ENCODE measurements around the gene TMEM269.
"Not testable (repeated sequence)": the region's sequence is repeated elsewhere in the genome, so short reads cannot be mapped to it uniquely, and the experiment has no call there.

The TMEM269 gene

DNA sequence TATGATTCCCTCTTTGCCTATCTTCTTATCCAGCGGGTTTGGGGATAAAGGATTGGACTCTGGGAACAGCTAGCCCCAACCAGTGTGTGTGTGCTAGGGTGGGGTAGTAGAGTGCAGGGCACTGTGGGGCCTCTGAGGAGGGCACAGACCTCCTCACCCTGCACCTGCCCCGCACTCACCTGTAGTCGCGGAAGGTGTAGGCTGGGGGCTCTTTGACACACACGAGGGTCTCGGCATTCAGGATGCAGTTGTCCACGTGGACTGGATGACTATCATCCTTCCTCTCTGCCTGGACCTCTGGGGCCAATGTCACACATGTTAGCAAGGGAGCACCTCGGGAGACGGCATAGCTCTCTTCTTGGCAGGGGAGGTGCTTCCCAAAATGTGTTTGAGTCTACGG is 36.8 kb upstream of the TMEM269 start:
- H3K4me3 ChIP-seq (ENCODE audit: low read depth, low read length), result no peak overlapping the region
- TF ChIP-seq, protein P1, sequence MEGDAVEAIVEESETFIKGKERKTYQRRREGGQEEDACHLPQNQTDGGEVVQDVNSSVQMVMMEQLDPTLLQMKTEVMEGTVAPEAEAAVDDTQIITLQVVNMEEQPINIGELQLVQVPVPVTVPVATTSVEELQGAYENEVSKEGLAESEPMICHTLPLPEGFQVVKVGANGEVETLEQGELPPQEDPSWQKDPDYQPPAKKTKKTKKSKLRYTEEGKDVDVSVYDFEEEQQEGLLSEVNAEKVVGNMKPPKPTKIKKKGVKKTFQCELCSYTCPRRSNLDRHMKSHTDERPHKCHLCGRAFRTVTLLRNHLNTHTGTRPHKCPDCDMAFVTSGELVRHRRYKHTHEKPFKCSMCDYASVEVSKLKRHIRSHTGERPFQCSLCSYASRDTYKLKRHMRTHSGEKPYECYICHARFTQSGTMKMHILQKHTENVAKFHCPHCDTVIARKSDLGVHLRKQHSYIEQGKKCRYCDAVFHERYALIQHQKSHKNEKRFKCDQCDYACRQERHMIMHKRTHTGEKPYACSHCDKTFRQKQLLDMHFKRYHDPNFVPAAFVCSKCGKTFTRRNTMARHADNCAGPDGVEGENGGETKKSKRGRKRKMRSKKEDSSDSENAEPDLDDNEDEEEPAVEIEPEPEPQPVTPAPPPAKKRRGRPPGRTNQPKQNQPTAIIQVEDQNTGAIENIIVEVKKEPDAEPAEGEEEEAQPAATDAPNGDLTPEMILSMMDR (IDR thresholded peaks at IDR 0.05; ENCODE audit: low read depth, low read length, missing control alignments), result no peak

DNA sequence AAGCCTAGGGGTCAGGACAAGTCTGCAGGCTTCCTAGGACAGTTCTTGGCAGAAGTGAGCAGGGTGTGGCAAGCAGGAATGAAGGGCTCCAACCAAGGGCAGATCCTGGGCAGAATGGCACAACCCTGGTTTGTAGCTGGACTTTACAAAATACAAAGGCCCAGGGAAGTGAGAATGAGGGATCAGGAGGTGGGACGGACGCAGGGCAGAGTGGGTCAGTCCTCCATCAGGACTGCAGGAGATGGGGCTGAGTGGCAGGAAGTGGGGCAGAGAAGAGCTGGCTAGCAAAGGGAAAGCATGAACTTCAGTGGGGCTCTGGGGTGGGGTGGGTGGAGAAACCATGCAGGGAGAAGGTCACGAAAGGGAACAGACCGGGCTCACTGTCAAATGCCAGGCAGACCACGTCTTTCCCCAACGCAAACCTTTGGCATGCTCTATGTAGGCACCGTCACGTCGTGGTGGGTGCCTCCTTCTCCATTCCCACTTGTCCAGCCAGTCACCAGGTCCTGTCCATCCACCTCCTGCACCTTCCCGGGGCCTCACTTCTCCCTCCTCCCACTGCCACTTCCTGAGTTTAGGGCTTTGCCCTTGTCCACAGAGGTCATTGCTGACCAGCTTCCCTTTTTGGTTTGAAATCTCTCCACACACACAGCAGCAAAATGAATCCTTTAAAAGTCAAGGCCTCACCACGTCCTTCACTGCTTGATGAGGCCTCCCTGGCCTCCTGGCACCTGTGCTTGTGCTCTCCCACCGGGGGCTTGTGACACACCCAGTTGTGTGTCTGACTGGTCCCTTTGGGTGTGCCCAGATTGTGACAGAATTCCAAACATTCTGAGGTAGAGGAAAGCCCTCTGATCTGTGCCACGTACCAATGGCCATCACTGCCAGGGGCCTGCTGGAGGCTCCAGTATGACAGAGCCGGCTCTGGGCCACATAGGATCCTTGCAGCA is 36.1 kb upstream of the TMEM269 start:
- no peak overlapping the region for H3K4me3 ChIP-seq (ENCODE audit: low read depth, low read length)
- TF ChIP-seq, protein P1 (IDR thresholded peaks at IDR 0.05; ENCODE audit: low read depth, low read length, missing control alignments), result no peak
- DNase-seq (ENCODE audit: low read depth), result no peak

More for the DNA sequence above, 36.8 kb upstream of the TMEM269 start:
- DNase-seq (ENCODE audit: low read depth), result no peak

DNA sequence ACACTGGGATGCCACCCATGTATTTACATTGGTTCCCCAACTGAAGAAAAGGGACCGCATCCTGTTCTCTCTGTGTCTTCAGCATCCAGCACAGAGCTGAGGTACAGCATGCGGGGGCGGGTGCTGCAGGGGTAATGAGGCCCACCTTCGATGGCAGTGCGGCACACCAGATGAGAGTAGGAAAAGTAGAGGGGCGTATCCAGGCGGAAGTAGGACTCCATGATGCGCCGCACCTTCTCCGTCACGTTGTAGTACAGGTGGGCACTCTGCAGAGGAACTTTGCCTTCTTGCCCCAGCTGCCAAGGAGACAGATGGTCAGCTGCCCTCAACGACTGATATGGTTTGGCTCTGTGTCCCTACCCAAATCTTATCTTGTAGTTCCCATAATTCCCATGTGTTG is 34.8 kb upstream of the TMEM269 start:
- H3K4me3 ChIP-seq (ENCODE audit: low read depth, low read length), result no peak overlapping the region
- TF ChIP-seq, protein P1 (IDR thresholded peaks at IDR 0.05; ENCODE audit: low read depth, low read length, missing control alignments), result no peak
- DNase-seq (ENCODE audit: low read depth), result no peak

DNA sequence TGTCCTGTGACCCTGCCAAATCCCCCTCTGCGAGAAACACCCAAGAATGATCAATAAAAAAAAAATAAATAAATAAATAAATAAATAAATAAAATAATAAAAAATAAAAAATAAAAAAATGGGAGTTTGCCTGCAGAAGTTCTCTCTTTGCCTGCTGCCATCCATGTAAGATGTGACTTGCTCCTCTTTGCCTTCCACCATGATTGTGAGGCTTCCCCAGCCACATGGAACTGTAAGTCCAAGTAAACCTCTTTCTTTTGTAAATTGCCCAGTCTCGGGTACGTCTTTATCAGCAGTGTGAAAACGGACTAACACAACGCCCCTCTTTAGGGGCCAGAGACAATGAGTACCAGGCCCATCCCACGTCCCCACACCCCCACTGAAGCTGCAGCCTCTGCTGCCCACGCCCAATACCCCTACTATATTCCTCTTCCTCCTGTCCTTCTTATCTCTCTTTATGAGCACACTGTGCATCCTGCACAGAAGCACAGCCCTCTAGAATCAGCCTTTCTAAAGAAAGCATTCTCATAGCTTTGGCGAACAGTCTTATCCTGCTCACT is 33.2 kb upstream of the TMEM269 start:
- DNase-seq (ENCODE audit: low read depth); H3K4me3 ChIP-seq (ENCODE audit: low read depth, low read length): not testable (repeated sequence)

DNA sequence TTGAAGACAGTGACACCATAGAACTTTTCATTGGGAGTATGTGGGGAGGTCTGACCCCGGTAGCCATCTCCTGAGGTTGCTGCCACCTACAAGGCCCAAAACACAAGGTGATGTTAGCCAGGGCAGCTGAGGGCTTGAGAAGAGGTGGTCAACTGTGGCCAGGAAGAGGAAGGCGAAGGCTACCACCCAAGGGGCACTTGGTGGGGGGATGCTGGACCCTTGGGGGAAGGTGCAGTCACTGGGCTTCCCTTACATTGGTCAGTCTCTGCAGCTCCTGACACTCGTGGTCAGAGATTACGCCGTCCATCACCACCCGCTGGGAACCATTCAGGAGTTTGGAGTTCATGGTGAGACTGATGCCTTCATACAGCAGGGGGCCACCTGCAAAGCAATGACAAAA is 32.5 kb upstream of the TMEM269 start:
- TF ChIP-seq, protein P1 (IDR thresholded peaks at IDR 0.05; ENCODE audit: low read depth, low read length, missing control alignments), result no peak
- no peak for DNase-seq (ENCODE audit: low read depth)
- H3K4me3 ChIP-seq (ENCODE audit: low read depth, low read length), result no peak overlapping the region

DNA sequence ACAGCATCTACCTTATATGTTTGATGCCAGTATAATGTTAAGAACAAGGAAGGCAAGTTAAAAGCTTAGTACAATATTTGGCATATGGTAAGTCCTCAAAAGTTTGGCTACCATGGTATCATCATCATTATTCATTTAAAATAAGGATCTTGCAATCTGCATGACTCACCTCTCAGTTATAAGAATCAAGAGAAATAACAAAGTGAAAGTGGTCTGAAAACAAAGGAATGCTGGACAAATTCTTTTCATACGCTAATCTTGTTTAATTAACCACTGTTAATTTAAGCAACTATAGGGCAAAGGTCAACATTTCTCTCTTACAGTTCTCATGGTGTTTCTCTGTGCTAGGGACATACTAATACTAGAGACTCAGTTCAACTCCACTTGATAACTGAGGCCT is 31.7 kb upstream of the TMEM269 start:
- DNase-seq (ENCODE audit: low read depth), result no peak
- no peak overlapping the region for H3K4me3 ChIP-seq (ENCODE audit: low read depth, low read length)
- TF ChIP-seq, protein P1 (IDR thresholded peaks at IDR 0.05; ENCODE audit: low read depth, low read length, missing control alignments), result no peak

DNA sequence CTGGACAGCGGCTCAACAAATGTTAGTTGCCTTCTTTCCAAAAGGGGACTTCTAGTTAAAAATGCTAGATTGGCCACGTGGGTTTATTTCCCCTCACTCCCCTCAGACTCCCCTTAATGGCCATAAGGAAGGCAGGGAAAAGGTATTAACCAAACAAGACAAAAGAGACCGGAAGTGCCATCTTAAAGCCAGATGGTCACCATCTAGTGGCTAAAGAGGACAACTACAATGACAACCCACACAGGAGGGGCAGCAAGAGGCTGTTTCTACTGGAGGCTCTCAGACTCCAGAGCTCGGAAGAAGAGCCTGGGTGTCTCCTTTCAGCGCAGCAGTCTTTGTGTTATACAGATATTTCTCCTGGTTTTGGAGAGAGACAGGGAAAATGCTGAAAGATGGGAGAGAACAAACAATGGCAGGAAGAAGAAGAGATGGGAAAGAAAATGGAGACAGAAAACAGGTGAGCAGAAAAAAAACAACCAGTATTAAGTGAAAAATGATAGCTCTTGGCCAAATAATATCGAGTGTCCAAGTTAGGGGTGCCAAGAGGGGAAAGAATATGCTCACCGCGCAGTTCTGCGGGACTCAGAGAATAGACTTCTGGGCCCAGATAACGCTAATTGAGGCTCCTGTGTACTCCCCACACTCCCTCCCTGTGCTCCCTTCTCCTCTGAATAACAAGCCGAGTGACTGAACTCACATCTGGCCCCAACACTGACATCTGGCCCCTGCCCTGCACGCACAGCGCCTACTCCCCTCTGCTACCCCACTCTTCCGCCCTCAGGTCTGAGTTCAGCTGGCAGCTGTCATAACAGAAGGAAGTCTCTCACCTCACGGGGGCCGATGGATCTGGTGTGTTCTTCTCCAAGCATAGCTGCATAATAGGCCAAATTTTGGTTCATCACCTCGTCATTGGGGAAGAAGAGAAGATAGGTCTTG is 27.6 kb upstream of the TMEM269 start:
- no peak overlapping the region for H3K4me3 ChIP-seq (ENCODE audit: low read depth, low read length)
- TF ChIP-seq, protein P1 (IDR thresholded peaks at IDR 0.05; ENCODE audit: low read depth, low read length, missing control alignments), result peak; percentile 80
- no peak for DNase-seq (ENCODE audit: low read depth)

Measured in GM12864 (cell line).